Measurements from ENCODE around the gene CCR4.
"Not testable (repeated sequence)": the region's sequence is repeated elsewhere in the genome, so short reads cannot be mapped to it uniquely, and the experiment has no call there.

Gene CCR4

DNA sequence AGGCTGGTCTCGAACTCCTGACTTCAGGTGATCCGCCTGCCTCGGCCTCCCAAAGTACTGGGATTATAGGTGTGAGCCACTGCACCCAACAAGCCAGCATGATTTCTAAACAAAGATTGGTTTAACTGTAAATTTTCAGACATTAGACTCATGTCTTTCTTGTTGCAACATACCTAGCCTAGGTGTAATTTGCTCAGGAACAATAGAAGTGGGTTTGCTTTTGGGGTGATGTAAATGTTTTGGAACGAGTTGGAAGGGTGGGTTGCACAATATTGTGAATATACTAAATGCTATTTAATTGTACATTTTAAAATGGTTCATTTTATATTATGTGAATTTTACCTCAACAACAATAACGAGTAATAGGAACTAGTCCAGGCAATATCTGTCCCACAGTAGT, 7.1 kb downstream of the CCR4 start:
- H3K27ac Mint-ChIP-seq (ENCODE audit: low read depth), result no peak overlapping the region
- H3K4me3 Mint-ChIP-seq, result no peak overlapping the region
- ATAC-seq (replicated peaks; ENCODE audit: extremely low read depth, poor library complexity, severe bottlenecking) (no peak), DNase-seq (ENCODE audit: low spot score in 2 of 2) (no peak)
- no peaks in the 10 kb centered on the region for H3K27me3 Mint-ChIP-seq
- no peaks in the 10 kb centered on the region for H3K9me3 Mint-ChIP-seq
- H3K4me1 Mint-ChIP-seq, result peaks cover 46% of the 10 kb centered on the region
- H3K36me3 Mint-ChIP-seq (ENCODE audit: insufficient read depth), result peaks cover 23% of the 10 kb centered on the region

DNA sequence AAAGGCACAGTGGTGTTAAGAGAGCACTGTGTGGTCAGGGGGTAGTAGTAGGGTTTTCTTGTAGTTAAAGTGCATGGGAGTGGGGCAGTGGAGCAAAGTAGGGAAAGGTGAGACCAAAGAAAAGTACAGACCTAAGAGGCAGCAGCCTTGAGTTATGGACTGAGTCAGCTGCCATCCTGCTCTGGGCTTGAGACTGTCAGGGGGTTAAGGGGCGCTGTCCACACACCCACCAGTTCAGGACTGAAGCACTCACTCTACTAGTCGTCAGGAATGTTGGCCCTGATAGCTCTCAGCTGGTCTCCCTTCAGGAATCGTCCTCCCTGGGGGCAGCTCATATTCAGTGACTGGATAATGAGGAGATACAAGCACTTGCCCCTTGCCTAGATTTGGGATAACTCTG, 7.9 kb downstream of the CCR4 start:
- H3K4me1 Mint-ChIP-seq, result peaks cover 37% of the 10 kb centered on the region
- H3K27me3 Mint-ChIP-seq, result no peaks in the 10 kb centered on the region
- ATAC-seq (replicated peaks; ENCODE audit: extremely low read depth, poor library complexity, severe bottlenecking), result no peak
- no peak overlapping the region for H3K27ac Mint-ChIP-seq (ENCODE audit: low read depth)
- peaks cover 20% of the 10 kb centered on the region for H3K36me3 Mint-ChIP-seq (ENCODE audit: insufficient read depth)
- no peak overlapping the region for H3K4me3 Mint-ChIP-seq
- DNase-seq (ENCODE audit: low spot score in 2 of 2), result no peak
- no peaks in the 10 kb centered on the region for H3K9me3 Mint-ChIP-seq

DNA sequence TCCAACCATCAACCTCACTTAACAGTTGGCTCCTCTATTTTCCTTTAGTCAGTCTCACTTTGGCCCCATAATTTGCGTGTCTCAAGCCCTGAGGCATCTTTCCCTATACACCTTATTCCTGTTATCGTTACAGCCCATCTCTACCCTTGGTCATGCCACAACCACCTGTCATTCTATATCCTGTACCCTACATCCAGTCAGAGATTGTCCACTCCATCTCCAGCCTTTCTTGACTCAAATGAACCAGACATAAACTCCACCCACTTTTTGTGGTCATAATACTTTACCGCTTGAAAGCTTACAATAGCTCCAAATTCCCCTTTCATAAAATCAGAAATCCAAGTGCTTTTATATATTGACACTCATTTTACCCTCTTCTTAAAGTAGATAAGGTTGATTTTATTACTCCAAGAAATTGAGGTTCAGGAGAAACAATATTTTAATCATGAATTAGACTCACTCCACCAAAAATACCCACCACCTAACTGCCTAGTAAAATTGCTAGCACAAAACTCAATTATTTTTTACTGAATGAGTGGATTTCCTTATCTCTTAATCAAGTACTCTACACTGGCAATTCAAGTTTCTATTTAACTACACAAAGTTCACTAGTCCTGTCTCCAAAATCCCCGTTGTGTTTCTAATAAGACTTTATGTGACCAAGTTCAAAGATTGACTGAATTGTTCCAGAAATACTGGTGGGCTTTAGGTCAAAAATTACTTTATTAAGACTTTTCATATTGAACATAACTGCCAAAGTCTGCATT, 9.1 kb downstream of the CCR4 start:
- Mint-ChIP-seq H3K4me3 (peak overlapping the region; percentile 34), H3K27ac (ENCODE audit: low read depth) (peak overlapping the region; percentile 91), H3K27me3 (no peaks in the 10 kb centered on the region), H3K4me1 (peaks cover 35% of the 10 kb centered on the region), H3K9me3 (peaks cover 8% of the 10 kb centered on the region), H3K36me3 (ENCODE audit: insufficient read depth) (peaks cover 10% of the 10 kb centered on the region)
- ATAC-seq (replicated peaks; ENCODE audit: extremely low read depth, poor library complexity, severe bottlenecking) (peak; percentile 22), DNase-seq (ENCODE audit: low spot score in 2 of 2) (no peak)

DNA sequence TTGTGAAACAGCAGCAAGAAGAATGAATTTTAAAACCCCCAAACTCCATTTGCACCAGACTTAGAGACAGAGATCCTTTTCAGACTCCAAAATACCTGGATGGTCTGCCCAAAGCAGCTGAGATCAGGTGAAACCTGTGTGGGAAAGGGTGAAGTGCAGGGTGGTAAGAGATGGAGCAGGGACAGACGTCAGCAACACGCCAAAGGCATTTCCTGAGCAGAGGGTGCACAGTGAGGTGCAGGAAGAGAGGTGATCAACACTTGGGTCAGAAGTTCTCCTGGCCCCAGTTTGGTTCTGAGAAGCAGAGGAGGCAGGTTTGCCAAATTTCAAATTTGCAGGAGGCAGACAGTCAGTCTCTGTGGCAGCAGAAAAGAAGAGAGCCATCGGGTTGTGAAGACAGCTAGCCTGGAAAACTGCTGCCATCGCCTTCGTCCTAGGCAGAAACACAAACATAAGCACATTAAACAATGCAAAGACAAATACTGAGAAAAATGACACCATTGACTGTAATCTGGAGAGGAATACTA, 9.8 kb downstream of the CCR4 start:
- ATAC-seq (replicated peaks; ENCODE audit: extremely low read depth, poor library complexity, severe bottlenecking) (peak; percentile 71), DNase-seq (ENCODE audit: low spot score in 2 of 2) (no peak)
- H3K4me3 Mint-ChIP-seq, result peak overlapping the region; percentile 34
- H3K36me3 Mint-ChIP-seq (ENCODE audit: insufficient read depth), result peaks cover 10% of the 10 kb centered on the region
- no peaks in the 10 kb centered on the region for H3K27me3 Mint-ChIP-seq
- peaks cover 10% of the 10 kb centered on the region for H3K9me3 Mint-ChIP-seq
- H3K4me1 Mint-ChIP-seq, result peaks cover 35% of the 10 kb centered on the region
- H3K27ac Mint-ChIP-seq (ENCODE audit: low read depth), result peak overlapping the region; percentile 91

DNA sequence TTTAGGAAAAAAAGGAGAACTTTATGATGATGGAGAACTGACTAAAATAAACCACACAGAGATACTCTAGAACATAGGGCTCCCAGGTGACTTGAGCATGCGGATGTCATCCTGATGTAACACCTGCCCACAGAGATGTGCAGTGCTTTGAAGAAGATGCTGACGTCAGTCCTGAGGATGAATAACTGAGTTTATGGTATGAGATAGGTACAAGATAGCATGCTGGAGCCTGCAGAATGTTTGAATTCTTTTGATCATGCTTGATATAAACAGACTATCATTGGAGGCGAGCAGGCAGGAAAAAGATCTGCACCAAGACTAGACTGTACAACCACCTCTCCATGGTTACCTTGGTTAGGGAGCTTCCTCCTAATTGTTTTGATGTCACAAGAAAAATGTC, 12.4 kb downstream of the CCR4 start:
- DNase-seq (ENCODE audit: low spot score in 2 of 2), result no peak
- ATAC-seq (replicated peaks; ENCODE audit: extremely low read depth, poor library complexity, severe bottlenecking), result peak; percentile 74
- no peak overlapping the region for H3K4me3 Mint-ChIP-seq
- no peaks in the 10 kb centered on the region for H3K27me3 Mint-ChIP-seq
- peaks cover 39% of the 10 kb centered on the region for H3K4me1 Mint-ChIP-seq
- peaks cover 16% of the 10 kb centered on the region for H3K9me3 Mint-ChIP-seq
- peak overlapping the region; percentile 35 for H3K27ac Mint-ChIP-seq (ENCODE audit: low read depth)
- H3K36me3 Mint-ChIP-seq (ENCODE audit: insufficient read depth), result peaks cover 4% of the 10 kb centered on the region

DNA sequence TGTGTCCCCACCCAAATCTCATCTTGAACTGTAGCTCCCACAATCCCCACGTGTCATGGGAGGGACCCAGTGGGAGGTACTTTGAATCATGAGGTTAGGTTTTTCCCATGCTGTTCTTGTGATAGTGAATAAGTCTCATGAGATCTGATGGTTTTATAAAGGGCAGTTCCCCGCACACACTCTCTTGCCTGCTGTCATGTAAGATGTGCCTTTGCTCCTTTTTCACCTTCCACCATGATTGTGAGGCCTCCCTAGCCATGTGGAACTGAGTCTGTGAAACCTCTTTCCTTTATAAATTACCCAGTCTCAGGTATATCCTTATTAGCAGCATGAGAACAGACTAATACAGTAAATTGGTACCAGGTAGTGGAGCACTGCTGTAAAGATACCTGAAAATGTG, 13.3 kb downstream of the CCR4 start:
- peaks cover 31% of the 10 kb centered on the region for H3K4me1 Mint-ChIP-seq
- ATAC-seq (replicated peaks; ENCODE audit: extremely low read depth, poor library complexity, severe bottlenecking); H3K27ac Mint-ChIP-seq (ENCODE audit: low read depth); H3K4me3 Mint-ChIP-seq; H3K27me3 Mint-ChIP-seq; H3K36me3 Mint-ChIP-seq (ENCODE audit: insufficient read depth); DNase-seq (ENCODE audit: low spot score in 2 of 2): not testable (repeated sequence)
- peaks cover 16% of the 10 kb centered on the region for H3K9me3 Mint-ChIP-seq

DNA sequence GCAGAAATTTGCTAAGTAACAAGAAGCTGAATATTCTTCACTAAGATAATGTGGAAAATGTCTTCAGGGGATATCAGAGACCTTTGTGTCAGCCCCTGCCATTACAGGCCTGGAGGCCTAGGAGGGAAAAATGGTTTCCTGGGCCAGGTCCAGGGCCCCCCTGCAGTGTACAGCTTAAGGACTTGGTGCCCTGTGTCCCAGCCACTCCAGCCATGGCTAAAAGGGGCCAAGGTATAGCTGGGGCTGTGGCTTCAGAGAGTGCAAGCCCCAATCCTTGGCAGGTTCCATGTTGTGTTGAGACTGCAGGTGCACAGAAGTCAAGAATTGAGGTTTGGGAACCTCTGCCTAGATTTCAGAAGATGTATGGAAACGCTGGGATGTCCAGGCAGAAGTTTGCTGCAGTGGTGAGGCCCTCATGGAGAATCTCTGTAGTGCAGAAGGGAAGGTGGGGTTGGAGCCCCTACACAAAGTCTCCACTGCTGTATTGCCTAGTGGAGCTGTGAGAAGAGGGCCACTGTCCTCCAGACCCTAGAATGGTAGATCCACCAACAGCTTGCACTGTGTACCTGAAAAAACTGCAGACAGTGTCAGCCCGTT, 14.3 kb downstream of the CCR4 start:
- ATAC-seq (replicated peaks; ENCODE audit: extremely low read depth, poor library complexity, severe bottlenecking); H3K27me3 Mint-ChIP-seq; H3K36me3 Mint-ChIP-seq (ENCODE audit: insufficient read depth); H3K27ac Mint-ChIP-seq (ENCODE audit: low read depth); H3K4me3 Mint-ChIP-seq; DNase-seq (ENCODE audit: low spot score in 2 of 2): not testable (repeated sequence)
- peaks cover 16% of the 10 kb centered on the region for H3K9me3 Mint-ChIP-seq
- peaks cover 22% of the 10 kb centered on the region for H3K4me1 Mint-ChIP-seq

DNA sequence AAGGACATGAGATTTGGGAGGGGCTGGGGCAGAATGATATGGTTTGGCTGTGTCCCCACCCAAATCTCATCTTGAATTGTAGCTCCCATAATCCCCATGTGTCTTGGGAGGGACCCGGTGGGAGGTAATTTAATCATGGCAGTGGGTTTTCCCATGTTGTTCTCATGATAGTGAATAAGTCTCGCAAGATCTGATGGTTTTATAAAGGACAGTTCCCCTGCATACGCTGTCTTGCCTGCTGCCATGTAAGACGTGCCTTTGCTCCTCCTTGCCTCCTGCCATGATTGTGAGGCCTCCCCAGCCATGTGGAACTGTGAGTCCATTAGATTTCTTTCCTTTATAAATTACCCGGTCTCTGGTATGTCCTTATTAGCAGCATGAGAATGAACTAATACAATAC, 15.2 kb downstream of the CCR4 start:
- H3K27ac Mint-ChIP-seq (ENCODE audit: low read depth); H3K4me3 Mint-ChIP-seq; H3K36me3 Mint-ChIP-seq (ENCODE audit: insufficient read depth); ATAC-seq (replicated peaks; ENCODE audit: extremely low read depth, poor library complexity, severe bottlenecking); H3K27me3 Mint-ChIP-seq; DNase-seq (ENCODE audit: low spot score in 2 of 2): not testable (repeated sequence)
- Mint-ChIP-seq H3K4me1 (peaks cover 15% of the 10 kb centered on the region), H3K9me3 (peaks cover 16% of the 10 kb centered on the region)

DNA sequence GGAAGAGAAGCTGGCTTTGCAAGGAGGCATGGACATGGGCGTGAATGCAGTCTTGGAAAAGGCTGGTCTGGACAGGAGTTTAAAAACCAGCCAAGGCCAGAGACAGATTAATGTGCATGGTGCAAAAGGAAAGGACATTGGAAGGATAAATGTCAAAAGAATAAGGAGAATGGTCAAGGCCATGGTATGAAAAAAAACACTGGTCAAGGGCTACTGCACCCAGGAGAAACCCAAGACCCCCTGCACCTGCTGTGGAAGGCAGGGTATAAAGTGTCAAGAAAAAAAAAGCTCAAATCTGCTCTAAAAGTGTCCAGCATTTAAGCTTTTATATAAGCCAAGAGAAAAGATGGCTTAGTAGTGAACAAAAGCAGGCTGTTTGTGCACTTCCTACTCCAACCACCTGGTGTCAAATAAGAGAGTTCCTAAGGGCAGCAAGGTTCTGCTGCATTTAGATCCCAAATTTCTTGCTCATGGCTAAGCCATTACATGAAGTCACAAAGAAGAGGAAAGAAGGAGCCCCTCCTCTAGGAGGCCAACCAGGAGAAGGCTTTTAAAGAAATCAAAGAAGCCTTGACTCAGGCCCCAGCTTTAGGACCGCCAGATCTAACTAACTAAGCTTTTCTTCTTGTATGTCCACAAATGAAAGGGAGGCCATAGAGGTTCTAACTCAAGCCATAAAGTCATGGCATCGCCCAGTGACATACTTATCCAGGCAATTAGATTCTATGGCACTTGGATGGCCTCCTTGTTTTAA, 16.9 kb downstream of the CCR4 start:
- Mint-ChIP-seq H3K27ac (ENCODE audit: low read depth) (no peak overlapping the region), H3K36me3 (ENCODE audit: insufficient read depth) (no peaks in the 10 kb centered on the region), H3K27me3 (no peaks in the 10 kb centered on the region), H3K4me3 (no peak overlapping the region), H3K9me3 (peaks cover 16% of the 10 kb centered on the region), H3K4me1 (peaks cover 27% of the 10 kb centered on the region)
- DNase-seq (ENCODE audit: low spot score in 2 of 2) (no peak), ATAC-seq (replicated peaks; ENCODE audit: extremely low read depth, poor library complexity, severe bottlenecking) (no peak)

DNA sequence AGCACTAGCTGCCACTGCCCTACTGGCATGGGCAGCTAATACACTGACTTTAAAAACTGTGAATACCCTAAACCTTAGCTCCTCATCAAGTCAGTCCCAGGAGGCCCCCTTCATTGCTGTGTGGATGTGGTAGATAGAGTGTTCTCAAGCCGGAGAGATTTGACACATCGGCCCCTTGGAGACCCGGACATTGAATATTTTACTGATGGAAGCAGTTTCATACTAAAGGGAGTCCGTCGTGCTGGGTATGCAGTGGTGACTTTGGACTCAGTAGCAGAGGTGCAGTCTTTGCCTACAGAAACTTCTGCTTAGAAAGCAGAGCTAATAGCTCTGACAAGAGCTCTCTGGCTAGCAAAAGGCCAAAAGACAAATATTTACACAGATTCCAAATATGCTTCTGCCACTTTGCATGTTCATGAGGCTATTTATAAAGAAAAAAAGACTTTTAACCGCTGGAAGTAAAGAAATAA, 17.5 kb downstream of the CCR4 start:
- Mint-ChIP-seq H3K27me3 (no peaks in the 10 kb centered on the region), H3K36me3 (ENCODE audit: insufficient read depth) (no peaks in the 10 kb centered on the region), H3K27ac (ENCODE audit: low read depth) (no peak overlapping the region), H3K4me1 (peaks cover 31% of the 10 kb centered on the region), H3K4me3 (no peak overlapping the region), H3K9me3 (peaks cover 16% of the 10 kb centered on the region)
- ATAC-seq (replicated peaks; ENCODE audit: extremely low read depth, poor library complexity, severe bottlenecking), result no peak
- no peak for DNase-seq (ENCODE audit: low spot score in 2 of 2)

DNA sequence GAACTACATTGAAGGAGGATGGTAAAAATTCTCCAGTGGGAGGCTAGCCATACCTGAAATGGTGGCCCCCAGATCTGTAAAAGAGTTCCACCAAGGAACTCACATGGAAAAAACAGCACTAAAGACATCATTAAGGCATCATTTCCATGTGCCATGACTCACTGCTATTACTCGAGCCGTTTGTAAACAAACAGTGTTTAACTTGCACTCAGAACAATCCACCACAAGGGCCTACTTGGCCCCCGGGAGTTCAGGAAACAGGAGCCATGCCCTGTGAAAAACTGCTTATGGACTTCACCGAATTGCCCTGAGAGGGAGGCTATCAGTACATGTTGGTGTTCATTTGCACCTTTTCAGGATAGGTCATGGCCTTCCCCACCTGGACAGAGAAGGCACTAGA, 18.2 kb downstream of the CCR4 start:
- H3K27me3 Mint-ChIP-seq, result no peaks in the 10 kb centered on the region
- no peak for ATAC-seq (replicated peaks; ENCODE audit: extremely low read depth, poor library complexity, severe bottlenecking)
- no peaks in the 10 kb centered on the region for H3K36me3 Mint-ChIP-seq (ENCODE audit: insufficient read depth)
- no peak overlapping the region for H3K27ac Mint-ChIP-seq (ENCODE audit: low read depth)
- DNase-seq (ENCODE audit: low spot score in 2 of 2), result no peak
- no peak overlapping the region for H3K4me3 Mint-ChIP-seq
- H3K4me1 Mint-ChIP-seq, result peaks cover 35% of the 10 kb centered on the region
- H3K9me3 Mint-ChIP-seq, result peaks cover 15% of the 10 kb centered on the region

DNA sequence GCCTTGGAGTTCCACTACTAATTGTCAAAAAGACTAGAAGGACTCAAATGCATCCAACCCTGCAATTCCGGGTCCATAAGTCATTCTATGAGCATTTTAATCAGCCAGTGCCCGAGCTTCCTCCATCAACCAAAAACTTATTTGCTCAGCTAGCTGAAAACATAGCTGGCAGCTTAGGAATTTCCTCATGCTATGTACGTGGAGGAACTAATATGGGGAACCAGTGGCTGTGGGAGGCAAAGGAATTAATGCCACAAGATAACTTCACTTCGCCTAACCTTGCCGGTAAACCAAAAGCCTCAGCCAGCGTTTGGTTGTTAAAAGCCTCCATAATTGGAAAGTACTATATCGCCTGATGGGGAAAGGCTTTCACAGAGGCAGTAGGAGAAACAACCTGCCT, 19.8 kb downstream of the CCR4 start:
- H3K27ac Mint-ChIP-seq (ENCODE audit: low read depth); DNase-seq (ENCODE audit: low spot score in 2 of 2); ATAC-seq (replicated peaks; ENCODE audit: extremely low read depth, poor library complexity, severe bottlenecking); H3K27me3 Mint-ChIP-seq; H3K36me3 Mint-ChIP-seq (ENCODE audit: insufficient read depth); H3K9me3 Mint-ChIP-seq; H3K4me3 Mint-ChIP-seq: not testable (repeated sequence)
- peaks cover 47% of the 10 kb centered on the region for H3K4me1 Mint-ChIP-seq

All from central memory CD8-positive, alpha-beta T cell (primary cell).